Fibroblast of lung (primary cell): Measurements from ENCODE around the gene ACTC1. TPM values are rescaled to one million over a fixed set of nuclear protein-coding genes. Genes with fewer than 3 reads are reported as not detected.
A peak's percentile ranks its signal among the peaks of the same experiment; 100 is the strongest.

Experiments
- DNase-seq, 2 donors: peaks; one replicate each; pipeline versions ENCODE4 v3.0.0 to v3.0.0-alpha.2; 2010; ENCODE audit warnings: low read depth in 2 of 2
- H2AFZ ChIP-seq: 2 replicates; pipeline ENCODE4 v1.5.1; 2012; ENCODE audit warnings: low read length, control low read depth, inconsistent platforms
- H3K27ac ChIP-seq: 2 replicates; pipeline ENCODE4 v1.5.1; 2011; ENCODE audit warnings: low read length, control low read depth; ENCODE audit not compliant: insufficient read depth
- H3K27me3 ChIP-seq: 2 replicates; pipeline ENCODE4 v1.5.1; 2011; ENCODE audit warnings: mild to moderate bottlenecking, low read length; ENCODE audit not compliant: control insufficient read depth, insufficient read depth
- H3K36me3 ChIP-seq: 2 replicates; pipeline ENCODE4 v1.5.1; 2011; ENCODE audit warnings: low read length; ENCODE audit not compliant: control insufficient read depth, insufficient read depth
- H3K4me1 ChIP-seq: 2 replicates; pipeline ENCODE4 v1.5.1; 2011; ENCODE audit warnings: low read length; ENCODE audit not compliant: control insufficient read depth, insufficient read depth; ENCODE audit errors: extremely low read depth
- H3K4me2 ChIP-seq: 2 replicates; pipeline ENCODE4 v1.5.1; 2011; ENCODE audit warnings: low read length, control low read depth; ENCODE audit not compliant: insufficient read depth; ENCODE audit errors: extremely low read depth
- H3K4me3 ChIP-seq, 4 experiments: fragments of 200-600 bp in 1 of 4; sonication (generic) in 1 of 4; replicated peaks in 1 of 4; 2 replicates each; pipeline ENCODE4 v1.5.1; 2011 to 2016; ENCODE audit warnings: low read length in 4 of 4, low read depth in 3 of 4, mild to moderate bottlenecking in 3 of 4, control low read depth in 2 of 4, inconsistent platforms in 1 of 4, mixed read lengths in 1 of 4; ENCODE audit not compliant: insufficient read depth in 1 of 4; ENCODE audit errors: control extremely low read depth in 1 of 4
- H3K79me2 ChIP-seq: 2 replicates; pipeline ENCODE4 v1.5.1; 2012; ENCODE audit warnings: mild to moderate bottlenecking, low read length, inconsistent platforms; ENCODE audit not compliant: control insufficient read depth, insufficient read depth
- H3K9ac ChIP-seq: 2 replicates; pipeline ENCODE4 v1.5.1; 2011; ENCODE audit warnings: mild to moderate bottlenecking, low read length, control low read depth; ENCODE audit not compliant: insufficient read depth
- H3K9me3 ChIP-seq: 2 replicates; pipeline ENCODE4 v1.5.1; 2012; ENCODE audit warnings: low read depth, low read length; ENCODE audit not compliant: control insufficient read depth, insufficient read depth
- H4K20me1 ChIP-seq: 2 replicates; pipeline ENCODE4 v1.5.1; 2011; ENCODE audit warnings: low read length; ENCODE audit not compliant: control insufficient read depth, insufficient read depth; ENCODE audit errors: extremely low read depth
- EZH2 ChIP-seq: IDR thresholded peaks from 2 replicates; pipeline ENCODE4 v1.5.1; 2012; ENCODE audit warnings: low read length, control low read depth, mild to moderate bottlenecking; ENCODE audit errors: missing control alignments
- polyA plus RNA-seq, 2 donors: library from polyadenylated mRNA; depleted of rRNA in 1 of 2; stranded (reverse) in 1 of 2; unstranded in 1 of 2; fragments of >200 nt; gene quantifications; 2 replicates each; pipeline ENCODE4 v1.2.1, GENCODE V29; 2011 to 2012; ENCODE audit warnings: missing spikeins in 1 of 2
- total RNA-seq: library from RNA; depleted of rRNA; stranded (reverse); fragments of >200 nt; gene quantifications from 2 replicates; pipeline ENCODE4 v1.2.1, GENCODE V29; 2014
- TF ChIP-seq, protein P1 (sequence below), 2 donors: IDR thresholded peaks in 1 of 2; conservative IDR thresholded peaks in 1 of 2; 1 replicate in 1 of 2; 2 replicates in 1 of 2; pipeline ENCODE4 v1.5.1; 2011 to 2012; ENCODE audit warnings: low read length in 2 of 2, control low read depth in 1 of 2, inconsistent platforms in 1 of 2, low read depth in 1 of 2, mild to moderate bottlenecking in 1 of 2

Gene ACTC1
- total and polyA plus RNA-seq, 2 donors (not counting 1 experiment from before 2014, with no cell fraction given) = 0.33 to 0.36 TPM

DNA sequence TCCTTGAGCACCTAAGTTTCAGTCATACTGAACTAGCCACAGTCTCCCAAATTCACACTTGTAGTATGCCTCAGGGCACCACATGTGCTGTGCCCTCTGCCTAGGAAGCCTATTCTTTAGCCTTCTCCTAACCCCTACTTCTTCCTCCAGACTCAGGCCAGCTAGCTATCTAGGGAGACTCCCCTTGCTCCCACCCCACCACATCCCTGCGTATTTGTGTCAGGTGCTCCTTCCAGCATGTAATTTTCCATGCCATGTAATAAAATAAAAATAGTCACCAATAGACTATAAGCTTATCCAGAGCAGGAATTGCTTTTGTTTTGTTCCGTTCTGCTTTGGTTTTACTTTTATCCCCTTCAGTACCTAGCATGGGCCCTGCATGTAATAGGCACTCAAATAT lies 25.6 kb downstream of the ACTC1 start:
- TF ChIP-seq, protein P1, sequence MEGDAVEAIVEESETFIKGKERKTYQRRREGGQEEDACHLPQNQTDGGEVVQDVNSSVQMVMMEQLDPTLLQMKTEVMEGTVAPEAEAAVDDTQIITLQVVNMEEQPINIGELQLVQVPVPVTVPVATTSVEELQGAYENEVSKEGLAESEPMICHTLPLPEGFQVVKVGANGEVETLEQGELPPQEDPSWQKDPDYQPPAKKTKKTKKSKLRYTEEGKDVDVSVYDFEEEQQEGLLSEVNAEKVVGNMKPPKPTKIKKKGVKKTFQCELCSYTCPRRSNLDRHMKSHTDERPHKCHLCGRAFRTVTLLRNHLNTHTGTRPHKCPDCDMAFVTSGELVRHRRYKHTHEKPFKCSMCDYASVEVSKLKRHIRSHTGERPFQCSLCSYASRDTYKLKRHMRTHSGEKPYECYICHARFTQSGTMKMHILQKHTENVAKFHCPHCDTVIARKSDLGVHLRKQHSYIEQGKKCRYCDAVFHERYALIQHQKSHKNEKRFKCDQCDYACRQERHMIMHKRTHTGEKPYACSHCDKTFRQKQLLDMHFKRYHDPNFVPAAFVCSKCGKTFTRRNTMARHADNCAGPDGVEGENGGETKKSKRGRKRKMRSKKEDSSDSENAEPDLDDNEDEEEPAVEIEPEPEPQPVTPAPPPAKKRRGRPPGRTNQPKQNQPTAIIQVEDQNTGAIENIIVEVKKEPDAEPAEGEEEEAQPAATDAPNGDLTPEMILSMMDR (conservative IDR thresholded peaks at IDR 0.05 in 1 of 2, IDR thresholded peaks at IDR 0.05 in 1 of 2; ENCODE audit: low read depth in 1 of 2, low read length in 2 of 2) = no peak
- no peak for TF ChIP-seq EZH2
- H3K9ac ChIP-seq = no peak overlapping the region

DNA sequence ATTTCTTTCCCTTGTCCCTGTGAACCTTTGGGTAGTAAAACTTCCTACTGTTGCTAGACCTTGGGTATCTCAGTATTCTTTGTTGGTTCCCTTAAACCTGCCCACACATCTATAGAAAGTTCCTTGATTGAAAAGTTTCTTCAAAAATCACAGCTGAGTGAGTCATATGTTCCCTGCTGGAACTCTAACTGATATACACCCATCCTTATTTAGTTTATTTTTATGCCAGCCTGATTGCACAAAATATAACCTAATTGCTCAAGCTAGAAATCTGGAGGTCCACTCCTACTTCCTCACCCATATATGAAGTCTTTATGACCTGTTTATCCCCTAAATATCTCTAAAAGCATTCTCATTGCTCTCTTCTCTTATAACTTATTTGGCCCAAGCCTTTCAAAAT lies 26.8 kb downstream of the ACTC1 start:
- H4K20me1 ChIP-seq = no peaks in the 10 kb centered on the region
- no peaks in the 10 kb centered on the region for H3K9me3 ChIP-seq
- H3K4me2 ChIP-seq = no peak overlapping the region
- H3K36me3 ChIP-seq = no peaks in the 10 kb centered on the region
- no peak overlapping the region for H3K9ac ChIP-seq
- H3K4me3 ChIP-seq = no peak overlapping the region
- TF ChIP-seq, protein P1 (conservative IDR thresholded peaks at IDR 0.05 in 1 of 2, IDR thresholded peaks at IDR 0.05 in 1 of 2; ENCODE audit: low read depth in 1 of 2, low read length in 2 of 2) = no peak
- no peak for TF ChIP-seq EZH2
- peaks cover 11% of the 10 kb centered on the region for H3K27me3 ChIP-seq
- no peak overlapping the region for H2AFZ ChIP-seq
- DNase-seq = peak in 1 of 2 donors; percentile 21
- H3K79me2 ChIP-seq = no peaks in the 10 kb centered on the region
- no peak overlapping the region for H3K27ac ChIP-seq
- H3K4me1 ChIP-seq = no peaks in the 10 kb centered on the region

More for the DNA sequence above, 25.6 kb downstream of the ACTC1 start:
- no peaks in the 10 kb centered on the region for H3K79me2 ChIP-seq
- H3K9me3 ChIP-seq = no peaks in the 10 kb centered on the region
- no peak overlapping the region for H2AFZ ChIP-seq
- H3K4me3 ChIP-seq = no peak overlapping the region
- H3K27ac ChIP-seq = no peak overlapping the region
- H4K20me1 ChIP-seq = no peaks in the 10 kb centered on the region
- no peak for DNase-seq
- H3K4me2 ChIP-seq = no peak overlapping the region
- H3K36me3 ChIP-seq = no peaks in the 10 kb centered on the region
- no peaks in the 10 kb centered on the region for H3K4me1 ChIP-seq
- peaks cover 16% of the 10 kb centered on the region for H3K27me3 ChIP-seq

DNA sequence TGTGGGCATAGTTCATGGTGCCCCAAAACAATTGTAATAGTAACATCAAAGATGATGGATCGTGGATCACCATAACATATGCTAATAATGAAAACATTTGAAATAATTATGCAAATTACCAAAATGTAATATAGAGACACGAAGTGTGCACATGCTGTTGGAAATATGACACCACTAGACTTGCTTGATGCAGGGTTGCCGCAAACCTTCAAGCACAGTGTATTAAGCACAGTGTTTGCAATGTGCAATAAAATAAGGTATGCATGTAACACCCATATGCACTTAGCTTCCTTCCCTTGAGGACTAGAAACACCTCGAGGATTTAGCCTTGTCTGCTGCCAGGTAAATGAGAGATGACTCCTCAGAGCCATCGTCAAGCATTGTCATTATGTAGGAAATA lies 29.6 kb downstream of the ACTC1 start:
- no peak overlapping the region for H2AFZ ChIP-seq
- no peak for TF ChIP-seq EZH2
- TF ChIP-seq, protein P1 (conservative IDR thresholded peaks at IDR 0.05 in 1 of 2, IDR thresholded peaks at IDR 0.05 in 1 of 2; ENCODE audit: low read depth in 1 of 2, low read length in 2 of 2) = no peak
- DNase-seq = no peak
- H3K79me2 ChIP-seq = no peaks in the 10 kb centered on the region
- no peaks in the 10 kb centered on the region for H3K9me3 ChIP-seq
- H3K36me3 ChIP-seq = no peaks in the 10 kb centered on the region
- H3K4me3 ChIP-seq = no peak overlapping the region
- no peaks in the 10 kb centered on the region for H4K20me1 ChIP-seq
- no peak overlapping the region for H3K27ac ChIP-seq
- H3K4me2 ChIP-seq = no peak overlapping the region
- no peaks in the 10 kb centered on the region for H3K4me1 ChIP-seq
- H3K9ac ChIP-seq = no peak overlapping the region
- peaks cover 9% of the 10 kb centered on the region for H3K27me3 ChIP-seq
